Spleen (tissue), 7 donors: ENCODE measurements around the gene SLC5A6.

Experiments used
- CTCF ChIP-seq, 11 experiments: fragments of 200-600 bp in 7 of 11; fragments of 450-650 bp in 4 of 11; sonication (generic) in 4 of 11; IDR thresholded peaks in 8 of 11; conservative IDR thresholded peaks in 3 of 11; 1 replicate in 7 of 11; 2 replicates in 4 of 11; pipeline versions ENCODE4 v1.4.0 to v1.8.0; 2016 to 2021; ENCODE audit warnings: antibody characterized with exemption in 11 of 11, inconsistent platforms in 4 of 11, mild to moderate bottlenecking in 1 of 11
- POLR2AphosphoS5 ChIP-seq, 3 donors: sonication (generic); formaldehyde crosslinking; IDR thresholded peaks; one replicate each; pipeline ENCODE4 v1.5.1; 2017; ENCODE audit warnings: antibody characterized with exemption in 3 of 3
- donor health status: DM: no; HTN: no; CAD: no; lungs with moderate emphysema.
- donor health status: DM: no; HTN: no; CAD: no.
- donor health status: DM: no; HTN: no; CAD: no.

GRCh38 chr2:27250652-27251379, 38.7 kb upstream of the SLC5A6 start:
- TF ChIP-seq CTCF (IDR thresholded peaks at IDR 0.05 in 8 of 11, conservative IDR thresholded peaks at IDR 0.05 in 3 of 11) (no peak), POLR2AphosphoS5 (IDR thresholded peaks at IDR 0.05) (no peak)
